ENCODE results near the gene MAPK7.

Gene MAPK7

GRCh38 chr17:19371259-19372010, 6.9 kb upstream of the MAPK7 start:
- no peaks in the 10 kb centered on the region for H3K9me2 ChIP-seq (replicated peaks; ENCODE audit: insufficient read depth, low read length)
- no peaks in the 10 kb centered on the region for H3F3A ChIP-seq (ENCODE audit: insufficient read depth)
- H3K4me3 ChIP-seq (ENCODE audit: insufficient read depth, low read length, poor library complexity, severe bottlenecking), result no peak overlapping the region
- no peaks in the 10 kb centered on the region; the same call in 1 of the 2 replicates for H4K20me1 ChIP-seq (ENCODE audit: low read depth, low read length)
- H3K9ac ChIP-seq (ENCODE audit: low read length), result no peak overlapping the region
- no peak overlapping the region for H3K27ac ChIP-seq (ENCODE audit: low read depth, low read length)
- no peaks in the 10 kb centered on the region for H3K79me2 ChIP-seq (ENCODE audit: insufficient read depth, low read length)
- H3K9me3 ChIP-seq (ENCODE audit: insufficient read depth, low read length), result no peaks in the 10 kb centered on the region
- no peak overlapping the region for H3K4me2 ChIP-seq (ENCODE audit: low read depth, low read length, poor library complexity, severe bottlenecking)
- TF ChIP-seq CTCF (IDR thresholded peaks at IDR 0.05; ENCODE audit: insufficient read depth, low read length, poor library complexity, severe bottlenecking) (no peak), EZH2phosphoT487 (conservative IDR thresholded peaks at IDR 0.05; ENCODE audit: low read length) (no peak)
- no peak overlapping the region for H2AFZ ChIP-seq (ENCODE audit: low read depth, low read length, severe bottlenecking)
- H3K27me3 ChIP-seq (ENCODE audit: low read length), result no peaks in the 10 kb centered on the region
- H3K36me3 ChIP-seq (ENCODE audit: low read length), result no peaks in the 10 kb centered on the region

- no peaks in the 10 kb centered on the region; the same call in 1 of the 2 replicates for H3F3A ChIP-seq (ENCODE audit: insufficient read depth)
- no peaks in the 10 kb centered on the region for H3K79me2 ChIP-seq (ENCODE audit: insufficient read depth, low read length)
- H4K20me1 ChIP-seq (ENCODE audit: low read depth, low read length), result no peaks in the 10 kb centered on the region; the same call in 1 of the 2 replicates
- no peak overlapping the region for H3K4me2 ChIP-seq (ENCODE audit: low read depth, low read length, poor library complexity, severe bottlenecking)
- no peaks in the 10 kb centered on the region for H3K9me2 ChIP-seq (replicated peaks; ENCODE audit: insufficient read depth, low read length)
- H3K9ac ChIP-seq (ENCODE audit: low read length), result no peak overlapping the region
- H2AFZ ChIP-seq (ENCODE audit: low read depth, low read length, severe bottlenecking), result no peak overlapping the region
- no peak overlapping the region for H3K27ac ChIP-seq (ENCODE audit: low read depth, low read length)
- H3K4me3 ChIP-seq (ENCODE audit: insufficient read depth, low read length, poor library complexity, severe bottlenecking), result no peak overlapping the region
- H3K36me3 ChIP-seq (ENCODE audit: low read length), result no peaks in the 10 kb centered on the region
- no peaks in the 10 kb centered on the region for H3K9me3 ChIP-seq (ENCODE audit: insufficient read depth, low read length)
- TF ChIP-seq CTCF (IDR thresholded peaks at IDR 0.05; ENCODE audit: insufficient read depth, low read length, poor library complexity, severe bottlenecking) (no peak), EZH2phosphoT487 (conservative IDR thresholded peaks at IDR 0.05; ENCODE audit: low read length) (no peak)
- H3K27me3 ChIP-seq (ENCODE audit: low read length), result no peaks in the 10 kb centered on the region
These were observed 6.3 kb upstream of the MAPK7 start for GRCh38 chr17:19372011-19372370.

GRCh38 chr17:19372439-19372838, 5.9 kb upstream of the MAPK7 start:
- H4K20me1 ChIP-seq (ENCODE audit: low read depth, low read length), result no peaks in the 10 kb centered on the region; the same call in 1 of the 2 replicates

More at GRCh38 chr17:19372439-19372838, 5.9 kb upstream of the MAPK7 start:
- H3F3A ChIP-seq (ENCODE audit: insufficient read depth), result no peaks in the 10 kb centered on the region; the same call in 1 of the 2 replicates
- no peak overlapping the region for H3K27ac ChIP-seq (ENCODE audit: low read depth, low read length)
- H2AFZ ChIP-seq (ENCODE audit: low read depth, low read length, severe bottlenecking), result no peak overlapping the region
- H3K79me2 ChIP-seq (ENCODE audit: insufficient read depth, low read length), result no peaks in the 10 kb centered on the region
- TF ChIP-seq EZH2phosphoT487 (conservative IDR thresholded peaks at IDR 0.05; ENCODE audit: low read length), result no peak
- TF ChIP-seq CTCF (IDR thresholded peaks at IDR 0.05; ENCODE audit: insufficient read depth, low read length, poor library complexity, severe bottlenecking), result no peak
- H3K4me3 ChIP-seq (ENCODE audit: insufficient read depth, low read length, poor library complexity, severe bottlenecking), result no peak overlapping the region
- no peaks in the 10 kb centered on the region for H3K9me3 ChIP-seq (ENCODE audit: insufficient read depth, low read length)
- H3K27me3 ChIP-seq (ENCODE audit: low read length), result no peaks in the 10 kb centered on the region
- no peak overlapping the region for H3K4me2 ChIP-seq (ENCODE audit: low read depth, low read length, poor library complexity, severe bottlenecking)
- no peaks in the 10 kb centered on the region for H3K9me2 ChIP-seq (replicated peaks; ENCODE audit: insufficient read depth, low read length)
- no peaks in the 10 kb centered on the region for H3K36me3 ChIP-seq (ENCODE audit: low read length)
- H3K9ac ChIP-seq (ENCODE audit: low read length), result no peak overlapping the region

Data from SU-DHL-6 (cell line).